Measurements from ENCODE around the gene JMJD6. TPM values are rescaled to one million over a fixed set of nuclear protein-coding genes. Genes with fewer than 3 reads are reported as not detected.
"Not testable (repeated sequence)": the region's sequence is repeated elsewhere in the genome, so short reads cannot be mapped to it uniquely, and the experiment has no call there.

Gene JMJD6
- total RNA-seq, 2 experiments from 2014 or later, result 60.6 to 72.8 TPM

GRCh38 chr17:76720211-76720610, 6.2 kb downstream of the JMJD6 start:
- CTCF ChIA-PET, result interaction anchor here (1.2 to 1.3 kb wide), 2 partner anchors 14 to 39 kb away, joined by 3 read pairs; no protein-coding TSS in a partner anchor
- Mint-ChIP-seq H3K4me3 (no peak overlapping the region), H3K27me3 (no peaks in the 10 kb centered on the region), H3K36me3 (peaks cover 82% of the 10 kb centered on the region), H3K9me3 (ENCODE audit: low read depth) (no peaks in the 10 kb centered on the region), H3K27ac (peak overlapping the region; percentile 8), H3K4me1 (peaks cover 68% of the 10 kb centered on the region)
- DNase-seq (no peak), ATAC-seq (no peak)

GRCh38 chr17:76718516-76718915, 7.9 kb downstream of the JMJD6 start:
- CTCF ChIA-PET, result interaction anchor here (2.0 to 5.8 kb wide), 2 partner anchors 15 to 195 kb away, joined by 5 to 47 read pairs; no protein-coding TSS in a partner anchor
- H3K4me1 Mint-ChIP-seq, result peaks cover 69% of the 10 kb centered on the region
- peaks cover 81% of the 10 kb centered on the region for H3K36me3 Mint-ChIP-seq
- H3K27ac Mint-ChIP-seq, result no peak overlapping the region
- DNase-seq, result no peak
- ATAC-seq, result no peak
- H3K9me3 Mint-ChIP-seq (ENCODE audit: low read depth), result no peaks in the 10 kb centered on the region
- H3K27me3 Mint-ChIP-seq, result no peaks in the 10 kb centered on the region
- H3K4me3 Mint-ChIP-seq, result no peak overlapping the region

GRCh38 chr17:76716839-76717215, 9.6 kb downstream of the JMJD6 start:
- CTCF ChIA-PET, result interaction anchor here (0.7 to 5.9 kb wide), 8 partner anchors 10 to 194 kb away, joined by 3 to 77 read pairs (median 4); partner anchors contain the start of genes JMJD6 and METTL23
- peak overlapping the region; percentile 94 for H3K27ac Mint-ChIP-seq
- H3K4me1 Mint-ChIP-seq, result peaks cover 61% of the 10 kb centered on the region
- H3K4me3 Mint-ChIP-seq, result peak overlapping the region; percentile 61
- no peak for ATAC-seq
- no peak for DNase-seq
- peaks cover 74% of the 10 kb centered on the region for H3K36me3 Mint-ChIP-seq
- H3K9me3 Mint-ChIP-seq (ENCODE audit: low read depth), result no peaks in the 10 kb centered on the region
- H3K27me3 Mint-ChIP-seq, result no peaks in the 10 kb centered on the region

GRCh38 chr17:76716146-76716838, 10.1 kb downstream of the JMJD6 start:
- Mint-ChIP-seq H3K4me1 (peaks cover 59% of the 10 kb centered on the region), H3K36me3 (peaks cover 68% of the 10 kb centered on the region), H3K4me3 (peak overlapping the region; percentile 61), H3K27me3 (no peaks in the 10 kb centered on the region), H3K9me3 (ENCODE audit: low read depth) (no peaks in the 10 kb centered on the region), H3K27ac (peak overlapping the region; percentile 94)
- CTCF ChIA-PET, result interaction anchor here (0.7 to 7.3 kb wide), 8 partner anchors 11 to 193 kb away, joined by 3 to 77 read pairs (median 19); partner anchors contain the start of genes JMJD6 and METTL23
- ATAC-seq, result peak; percentile 84
- peak; percentile 95 for DNase-seq

- Mint-ChIP-seq H3K4me1 (peaks cover 55% of the 10 kb centered on the region), H3K27me3 (no peaks in the 10 kb centered on the region), H3K9me3 (ENCODE audit: low read depth) (no peaks in the 10 kb centered on the region), H3K36me3 (peaks cover 60% of the 10 kb centered on the region), H3K4me3 (peak overlapping the region; percentile 61), H3K27ac (peak overlapping the region; percentile 94)
- ATAC-seq, result no peak
- CTCF ChIA-PET, result interaction anchor here (1.2 to 7.3 kb wide), 7 partner anchors 7 to 157 kb away, joined by 3 to 77 read pairs (median 33); partner anchors contain the start of genes JMJD6 and METTL23
- DNase-seq, result no peak
Observed at GRCh38 chr17:76715496-76715830, 10.9 kb downstream of the JMJD6 start.

- DNase-seq (peak; percentile 86), ATAC-seq (peak; percentile 2)
- Mint-ChIP-seq H3K9me3 (ENCODE audit: low read depth) (no peaks in the 10 kb centered on the region), H3K4me1 (peaks cover 56% of the 10 kb centered on the region), H3K27me3 (no peaks in the 10 kb centered on the region), H3K4me3 (peak overlapping the region; percentile 49), H3K27ac (peak overlapping the region; percentile 94), H3K36me3 (peaks cover 56% of the 10 kb centered on the region)
- CTCF ChIA-PET, result interaction anchor here (1.2 to 7.3 kb wide), 8 partner anchors 8 to 157 kb away, joined by 3 to 77 read pairs (median 19); partner anchors contain the start of genes JMJD6 and METTL23
Observed at GRCh38 chr17:76714822-76715495, 11.4 kb downstream of the JMJD6 start.

- ATAC-seq (no peak), DNase-seq (no peak)
- CTCF ChIA-PET, result interaction anchor here (0.8 to 7.3 kb wide), 11 partner anchors 8 to 156 kb away, joined by 3 to 77 read pairs (median 6); partner anchors contain the start of genes JMJD6, METTL23 and MFSD11
- peaks cover 51% of the 10 kb centered on the region for H3K36me3 Mint-ChIP-seq
- peak overlapping the region; percentile 36 for H3K27ac Mint-ChIP-seq
- peaks cover 63% of the 10 kb centered on the region for H3K4me1 Mint-ChIP-seq
- peaks cover 3% of the 10 kb centered on the region for H3K27me3 Mint-ChIP-seq
- no peaks in the 10 kb centered on the region for H3K9me3 Mint-ChIP-seq (ENCODE audit: low read depth)
- H3K4me3 Mint-ChIP-seq, result no peak overlapping the region
Observed at GRCh38 chr17:76714336-76714735, 12.1 kb downstream of the JMJD6 start.

GRCh38 chr17:76713765-76714164, 12.6 kb downstream of the JMJD6 start:
- Mint-ChIP-seq H3K36me3 (peaks cover 45% of the 10 kb centered on the region), H3K4me1 (peaks cover 63% of the 10 kb centered on the region), H3K27me3 (peaks cover 3% of the 10 kb centered on the region), H3K9me3 (ENCODE audit: low read depth) (no peaks in the 10 kb centered on the region), H3K27ac (peak overlapping the region; percentile 12), H3K4me3 (no peak overlapping the region)
- CTCF ChIA-PET, result interaction anchor here (0.8 to 7.3 kb wide), 14 partner anchors 9 to 191 kb away, joined by 3 to 77 read pairs (median 4); partner anchors contain the start of genes JMJD6, METTL23 and MFSD11
- DNase-seq (no peak), ATAC-seq (no peak)

GRCh38 chr17:76712321-76712720, 14.1 kb downstream of the JMJD6 start:
- not testable (repeated sequence) for H3K9me3 Mint-ChIP-seq (ENCODE audit: low read depth); ATAC-seq; H3K27ac Mint-ChIP-seq; H3K4me3 Mint-ChIP-seq; DNase-seq; H3K27me3 Mint-ChIP-seq
- Mint-ChIP-seq H3K4me1 (peaks cover 56% of the 10 kb centered on the region), H3K36me3 (peaks cover 35% of the 10 kb centered on the region)
- CTCF ChIA-PET, result interaction anchor here (0.6 to 7.3 kb wide), 5 partner anchors 15 to 1341 kb away, joined by 3 to 77 read pairs (median 4); partner anchors contain the start of genes JMJD6 and METTL23

- CTCF ChIA-PET, result interaction anchor here (0.6 to 7.3 kb wide), 4 partner anchors 10 to 133 kb away, joined by 3 to 50 read pairs (median 3); no protein-coding TSS in a partner anchor
- peak; percentile 71 for DNase-seq
- peaks cover 3% of the 10 kb centered on the region for H3K27me3 Mint-ChIP-seq
- H3K4me3 Mint-ChIP-seq, result peak within 1 kb of the TSS; percentile 66
- peak; percentile 81 for ATAC-seq
- peak within 1 kb of the TSS; percentile 62 for H3K27ac Mint-ChIP-seq
- peaks cover 44% of the 10 kb centered on the region for H3K4me1 Mint-ChIP-seq
- H3K36me3 Mint-ChIP-seq, result peaks cover 28% of the 10 kb centered on the region
- H3K9me3 Mint-ChIP-seq (ENCODE audit: low read depth), result no peaks in the 10 kb centered on the region
Observed at GRCh38 chr17:76710863-76711611, 15.4 kb downstream of the JMJD6 start, which contains the start of gene MXRA7. Gene MXRA7, minus strand, starts transcription at chr17:76710965. Its CDS starts 19 bp downstream, at chr17:76710946.

GRCh38 chr17:76709951-76710862, 16.2 kb downstream of the JMJD6 start:
- DNase-seq; H3K27me3 Mint-ChIP-seq; H3K9me3 Mint-ChIP-seq (ENCODE audit: low read depth): not testable (repeated sequence)
- H3K36me3 Mint-ChIP-seq, result peaks cover 20% of the 10 kb centered on the region
- CTCF ChIA-PET, result interaction anchor here (0.6 to 7.3 kb wide), 5 partner anchors 22 to 187 kb away, joined by 3 to 50 read pairs (median 3); no protein-coding TSS in a partner anchor
- peaks cover 36% of the 10 kb centered on the region for H3K4me1 Mint-ChIP-seq
- ATAC-seq, result peak; percentile 38
- peak overlapping the region; percentile 6 for H3K27ac Mint-ChIP-seq
- H3K4me3 Mint-ChIP-seq, result peak overlapping the region; percentile 62
